Tibial nerve (tissue), 3 donors: ENCODE data around the gene TMEM132D.

Source experiments
- POLR2A ChIP-seq, 2 donors: fragments of 450-650 bp; IDR thresholded peaks; one replicate each; pipeline ENCODE4 v1.6.1; 2017; ENCODE audit warnings: antibody characterized with exemption in 2 of 2, mild to moderate bottlenecking in 2 of 2, moderate library complexity in 2 of 2
- TF ChIP-seq, protein P1 (sequence below), 5 experiments: fragments of 200-600 bp in 3 of 5; fragments of 450-650 bp in 2 of 5; sonication (generic) in 3 of 5; IDR thresholded peaks; one replicate each; pipeline ENCODE4 v1.5.1; 2016 to 2019; ENCODE audit warnings: antibody characterized with exemption in 5 of 5, mild to moderate bottlenecking in 3 of 5, moderate library complexity in 2 of 5

DNA sequence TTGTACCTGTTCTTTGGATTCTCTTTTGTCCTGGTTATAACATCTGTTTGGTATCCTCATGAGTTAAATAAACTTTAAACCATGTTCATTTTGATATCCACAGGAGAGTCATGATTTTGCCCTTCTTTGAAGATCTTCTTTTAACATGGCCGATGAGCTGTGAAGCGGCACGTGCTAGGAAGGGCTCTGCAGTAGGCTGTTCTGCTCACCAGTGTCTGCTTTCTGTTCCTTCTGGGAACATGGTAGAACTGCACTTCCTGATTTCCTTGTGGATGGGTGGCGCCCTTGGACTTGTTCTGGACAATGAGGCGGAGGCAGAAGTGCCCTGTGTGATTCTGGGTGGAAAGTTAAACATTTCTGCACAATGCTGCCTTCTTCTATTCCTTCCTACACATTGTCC, 138.1 kb downstream of the TMEM132D start:
- TF ChIP-seq, protein P1, sequence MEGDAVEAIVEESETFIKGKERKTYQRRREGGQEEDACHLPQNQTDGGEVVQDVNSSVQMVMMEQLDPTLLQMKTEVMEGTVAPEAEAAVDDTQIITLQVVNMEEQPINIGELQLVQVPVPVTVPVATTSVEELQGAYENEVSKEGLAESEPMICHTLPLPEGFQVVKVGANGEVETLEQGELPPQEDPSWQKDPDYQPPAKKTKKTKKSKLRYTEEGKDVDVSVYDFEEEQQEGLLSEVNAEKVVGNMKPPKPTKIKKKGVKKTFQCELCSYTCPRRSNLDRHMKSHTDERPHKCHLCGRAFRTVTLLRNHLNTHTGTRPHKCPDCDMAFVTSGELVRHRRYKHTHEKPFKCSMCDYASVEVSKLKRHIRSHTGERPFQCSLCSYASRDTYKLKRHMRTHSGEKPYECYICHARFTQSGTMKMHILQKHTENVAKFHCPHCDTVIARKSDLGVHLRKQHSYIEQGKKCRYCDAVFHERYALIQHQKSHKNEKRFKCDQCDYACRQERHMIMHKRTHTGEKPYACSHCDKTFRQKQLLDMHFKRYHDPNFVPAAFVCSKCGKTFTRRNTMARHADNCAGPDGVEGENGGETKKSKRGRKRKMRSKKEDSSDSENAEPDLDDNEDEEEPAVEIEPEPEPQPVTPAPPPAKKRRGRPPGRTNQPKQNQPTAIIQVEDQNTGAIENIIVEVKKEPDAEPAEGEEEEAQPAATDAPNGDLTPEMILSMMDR (IDR thresholded peaks at IDR 0.05), result no peak
- TF ChIP-seq POLR2A (IDR thresholded peaks at IDR 0.05), result no peak
